GM23248 (cell line): ENCODE data around the gene C2orf72. TPM values are rescaled to one million over a fixed set of nuclear protein-coding genes. Genes with fewer than 3 reads are reported as not detected.
A peak's percentile ranks its signal among the peaks of the same experiment; 100 is the strongest.

Experiments used
- DNase-seq: peaks from one replicate; pipeline ENCODE4 v3.0.0-alpha.2; 2015
- H2AFZ ChIP-seq: fragments of 200-600 bp; sonication (generic); 2 replicates; pipeline ENCODE4 v1.6.1; 2016; ENCODE audit warnings: antibody characterized with exemption
- H3F3A ChIP-seq: fragments of 200-600 bp; sonication (generic); 2 replicates; pipeline ENCODE4 v1.6.1; 2016; ENCODE audit warnings: mild to moderate bottlenecking, antibody characterized with exemption, mixed run types; ENCODE audit not compliant: insufficient read depth
- H3K27ac ChIP-seq: fragments of 200-600 bp; sonication (generic); 2 replicates; pipeline ENCODE4 v1.5.1; 2016; ENCODE audit warnings: mild to moderate bottlenecking
- H3K27me3 ChIP-seq: fragments of 200-600 bp; sonication (generic); replicated peaks from 2 replicates; pipeline ENCODE4 v1.6.1; 2016; ENCODE audit warnings: mild to moderate bottlenecking; ENCODE audit not compliant: insufficient read depth
- H3K36me3 ChIP-seq: fragments of 200-600 bp; sonication (generic); 2 replicates; pipeline ENCODE4 v1.6.1; 2016; ENCODE audit warnings: low read depth, mild to moderate bottlenecking
- H3K4me1 ChIP-seq: fragments of 200-600 bp; sonication (generic); 2 replicates; pipeline ENCODE4 v1.6.1; 2016; ENCODE audit warnings: mild to moderate bottlenecking; ENCODE audit not compliant: insufficient read depth
- H3K4me2 ChIP-seq: fragments of 200-600 bp; sonication (generic); one replicate; pipeline ENCODE4 v1.6.1; 2016; ENCODE audit warnings: mild to moderate bottlenecking; ENCODE audit not compliant: unreplicated experiment
- H3K4me3 ChIP-seq: fragments of 200-600 bp; sonication (generic); 2 replicates; pipeline ENCODE4 v1.5.1; 2016; ENCODE audit warnings: mild to moderate bottlenecking
- H3K79me2 ChIP-seq: fragments of 200-600 bp; sonication (generic); 2 replicates; pipeline ENCODE4 v1.6.1; 2016; ENCODE audit warnings: mild to moderate bottlenecking; ENCODE audit not compliant: insufficient read depth
- H3K9ac ChIP-seq: fragments of 200-600 bp; sonication (generic); 2 replicates; pipeline ENCODE4 v1.6.1; 2016; ENCODE audit warnings: mild to moderate bottlenecking
- H3K9me2 ChIP-seq: fragments of 200-600 bp; sonication (generic); 2 replicates; pipeline ENCODE4 v1.6.1; 2016; ENCODE audit warnings: mixed run types, mild to moderate bottlenecking, moderate library complexity; ENCODE audit not compliant: insufficient read depth
- H3K9me3 ChIP-seq: fragments of 200-600 bp; sonication (generic); one replicate; pipeline ENCODE4 v1.6.1; 2017; ENCODE audit warnings: low read depth
- H4K20me1 ChIP-seq: fragments of 200-600 bp; sonication (generic); 2 replicates; pipeline ENCODE4 v1.6.0; 2016; ENCODE audit not compliant: insufficient read depth
- EZH2 ChIP-seq: fragments of 200-600 bp; sonication (generic); IDR thresholded peaks from 2 replicates; pipeline ENCODE4 v1.6.1; 2018; ENCODE audit warnings: antibody characterized with exemption, mild to moderate bottlenecking; ENCODE audit not compliant: insufficient read depth, poor library complexity, severe bottlenecking
- EZH2phosphoT487 ChIP-seq: fragments of 200-600 bp; sonication (generic); IDR thresholded peaks from 2 replicates; pipeline ENCODE4 v1.6.1; 2018; ENCODE audit warnings: antibody characterized with exemption, moderate library complexity, mild to moderate bottlenecking, low read depth; ENCODE audit not compliant: insufficient read depth
- WGBS, 2 experiments: methylation state at CpG; one replicate each; pipeline ENCODE4 v1.1.6; 2015 to 2017; ENCODE audit warnings: low lambda C conversion rate in 2 of 2, low coverage in 1 of 2; ENCODE audit errors: missing lambda C conversion rate in 2 of 2; 5-methylcytosine and 5-hydroxymethylcytosine counted together
- in situ Hi-C: fragments of 300-500 bp; cut with MboI; formaldehyde crosslinking; loops from 2 replicates; pipeline ENCODE4 v1.15.0; 2020
- polyA plus RNA-seq: library from polyadenylated mRNA; unstranded; fragments of >200 nt; fragmentation: Nextera tagmentation; extraction: Ambion mirVana; gene quantifications from 2 replicates; pipeline ENCODE4 v1.2.1, GENCODE V29; 2016
- total RNA-seq: library from RNA; depleted of rRNA; stranded (reverse); fragments of >200 nt; shearing (Covaris generic); gene quantifications from 2 replicates; pipeline ENCODE4 v1.2.3, GENCODE V29; 2014

The C2orf72 gene
- total and polyA plus RNA-seq, 2 experiments from 2014 or later, result 0.11 TPM; not detected in 1

GRCh38 chr2:231068525-231069222 lies 31.4 kb downstream of the C2orf72 start:
- no peak overlapping the region for H3K9ac ChIP-seq
- H3K9me3 ChIP-seq, result no peaks in the 10 kb centered on the region
- H3F3A ChIP-seq, result peaks cover 28% of the 10 kb centered on the region
- peaks cover 65% of the 10 kb centered on the region for H3K79me2 ChIP-seq
- H3K4me3 ChIP-seq, result no peak overlapping the region
- no peaks in the 10 kb centered on the region for H3K9me2 ChIP-seq
- H3K4me2 ChIP-seq, result no peak overlapping the region
- no peak overlapping the region for H2AFZ ChIP-seq
- TF ChIP-seq EZH2phosphoT487, result no peak
- no peak for TF ChIP-seq EZH2
- no peaks in the 10 kb centered on the region; the same call in 1 of the 2 replicates for H3K4me1 ChIP-seq
- DNase-seq, result peak; percentile 59
- in situ Hi-C loops, result no loop called here
- WGBS, 2 experiments, result 88 to 96% methylated on average over 5 of the region's 5 CpGs
- H3K27me3 ChIP-seq, result no peaks in the 10 kb centered on the region
- peaks cover 71% of the 10 kb centered on the region for H3K36me3 ChIP-seq
- H4K20me1 ChIP-seq, result no peaks in the 10 kb centered on the region
- H3K27ac ChIP-seq, result peak overlapping the region; percentile 36

- H3K4me2 ChIP-seq, result no peak overlapping the region
- no peak overlapping the region for H2AFZ ChIP-seq
- H3K27ac ChIP-seq, result peak overlapping the region; percentile 36
- H4K20me1 ChIP-seq, result no peaks in the 10 kb centered on the region
- TF ChIP-seq EZH2phosphoT487 (no peak), EZH2 (no peak)
- peak; percentile 78 for DNase-seq
- H3K79me2 ChIP-seq, result peaks cover 58% of the 10 kb centered on the region
- H3K9me2 ChIP-seq, result no peaks in the 10 kb centered on the region
- no peak overlapping the region for H3K4me3 ChIP-seq
- H3K9me3 ChIP-seq, result no peaks in the 10 kb centered on the region
- peaks cover 63% of the 10 kb centered on the region for H3K36me3 ChIP-seq
- H3K9ac ChIP-seq, result no peak overlapping the region
- H3K27me3 ChIP-seq, result no peaks in the 10 kb centered on the region
- WGBS, 2 experiments, result 96 to 100% methylated on average over 1 of the region's 1 CpG
- no peaks in the 10 kb centered on the region; the same call in 1 of the 2 replicates for H3K4me1 ChIP-seq
- H3F3A ChIP-seq, result peaks cover 28% of the 10 kb centered on the region
- in situ Hi-C loops, result no loop called here
These were observed 32.2 kb downstream of the C2orf72 start for GRCh38 chr2:231069379-231070054.

GRCh38 chr2:231084565-231084964 lies 47.2 kb downstream of the C2orf72 start:
- DNase-seq, result no peak
- Histone ChIP-seq H3K4me1 (no peaks in the 10 kb centered on the region), H3K79me2 (no peaks in the 10 kb centered on the region), H2AFZ (no peak overlapping the region), H3F3A (no peaks in the 10 kb centered on the region), H3K4me3 (no peak overlapping the region), H3K9me2 (no peaks in the 10 kb centered on the region), H3K27ac (no peak overlapping the region), H3K27me3 (no peaks in the 10 kb centered on the region), H3K36me3 (peaks cover 70% of the 10 kb centered on the region), H3K9ac (no peak overlapping the region), H3K4me2 (no peak overlapping the region), H4K20me1 (no peaks in the 10 kb centered on the region), H3K9me3 (no peaks in the 10 kb centered on the region)
- WGBS, 2 experiments, result 100% methylated on average over 1 of the region's 1 CpG
- in situ Hi-C loops, result no loop called here
- TF ChIP-seq EZH2 (no peak), EZH2phosphoT487 (no peak)

- Histone ChIP-seq H3K27me3 (no peaks in the 10 kb centered on the region), H3K9me3 (no peaks in the 10 kb centered on the region), H3K9ac (no peak overlapping the region), H3K36me3 (peaks cover 42% of the 10 kb centered on the region), H2AFZ (no peak overlapping the region), H3K4me3 (no peak overlapping the region), H4K20me1 (no peaks in the 10 kb centered on the region), H3K9me2 (no peaks in the 10 kb centered on the region), H3K4me1 (no peaks in the 10 kb centered on the region), H3K27ac (no peak overlapping the region), H3K4me2 (no peak overlapping the region), H3K79me2 (peaks cover 19% of the 10 kb centered on the region; the same call in 1 of the 2 replicates), H3F3A (no peaks in the 10 kb centered on the region)
- in situ Hi-C loops, result no loop called here
- WGBS, 2 experiments, result 88 to 91% methylated on average over 4 of the region's 4 CpGs
- DNase-seq, result no peak
- no peak for TF ChIP-seq EZH2
- TF ChIP-seq EZH2phosphoT487, result no peak
These were observed 51.4 kb downstream of the C2orf72 start for GRCh38 chr2:231088754-231089153.
